SU-DHL-6 (cell line): Measurements from ENCODE around the gene POU2AF3.

Experiments
- EZH2phosphoT487 ChIP-seq: fragments of 200-600 bp; sonication (generic), shearing (Covaris generic); conservative IDR thresholded peaks from 2 replicates; pipeline ENCODE4 v1.6.1; 2018; ENCODE audit warnings: mild to moderate bottlenecking, antibody characterized with exemption, low read length, moderate library complexity, mixed read lengths
- TF ChIP-seq, protein P1 (sequence below): fragments of 200-600 bp; sonication (generic); IDR thresholded peaks from one replicate; pipeline ENCODE4 v1.5.1; 2017; ENCODE audit warnings: antibody characterized with exemption, mild to moderate bottlenecking, low read length, moderate library complexity; ENCODE audit not compliant: insufficient read depth, poor library complexity, severe bottlenecking

DNA sequence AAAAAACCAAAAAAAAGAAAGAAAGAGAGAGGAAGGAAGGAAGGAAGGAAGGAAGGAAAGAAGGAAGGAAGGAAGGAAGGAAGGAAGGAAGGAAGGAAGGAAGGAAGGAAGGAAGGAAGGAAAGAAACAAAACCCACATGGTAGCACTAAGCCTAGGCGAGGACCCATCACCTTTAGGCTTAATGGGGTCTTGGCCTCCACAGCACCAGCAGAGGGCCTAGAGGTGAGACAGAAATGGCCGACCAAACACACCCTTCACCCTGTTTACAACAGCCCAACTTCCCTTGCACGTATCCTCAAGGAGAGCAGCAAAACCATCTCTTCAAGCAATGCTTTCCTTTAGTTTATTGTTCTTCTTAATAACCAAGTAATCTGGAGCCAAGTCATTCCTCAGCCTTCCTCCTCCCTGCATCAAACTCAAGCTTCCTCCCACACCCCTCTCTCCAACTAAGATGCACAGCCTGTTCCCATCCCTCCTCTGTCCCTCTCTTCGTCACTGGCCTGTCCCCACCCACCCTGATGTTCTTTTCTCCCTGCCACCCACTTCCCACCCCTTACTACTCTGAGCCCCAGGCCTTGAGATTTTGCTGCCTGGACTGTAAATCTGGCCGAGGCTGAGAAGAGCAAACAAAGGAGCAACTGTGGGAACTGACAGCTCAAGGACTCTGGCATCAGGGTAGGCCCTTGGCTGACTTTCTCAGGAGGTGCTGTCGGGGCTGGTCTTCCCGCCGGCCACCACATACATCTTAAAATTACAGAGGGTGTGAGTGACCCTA lies 54.8 kb downstream of the POU2AF3 start:
- TF ChIP-seq, protein P1, sequence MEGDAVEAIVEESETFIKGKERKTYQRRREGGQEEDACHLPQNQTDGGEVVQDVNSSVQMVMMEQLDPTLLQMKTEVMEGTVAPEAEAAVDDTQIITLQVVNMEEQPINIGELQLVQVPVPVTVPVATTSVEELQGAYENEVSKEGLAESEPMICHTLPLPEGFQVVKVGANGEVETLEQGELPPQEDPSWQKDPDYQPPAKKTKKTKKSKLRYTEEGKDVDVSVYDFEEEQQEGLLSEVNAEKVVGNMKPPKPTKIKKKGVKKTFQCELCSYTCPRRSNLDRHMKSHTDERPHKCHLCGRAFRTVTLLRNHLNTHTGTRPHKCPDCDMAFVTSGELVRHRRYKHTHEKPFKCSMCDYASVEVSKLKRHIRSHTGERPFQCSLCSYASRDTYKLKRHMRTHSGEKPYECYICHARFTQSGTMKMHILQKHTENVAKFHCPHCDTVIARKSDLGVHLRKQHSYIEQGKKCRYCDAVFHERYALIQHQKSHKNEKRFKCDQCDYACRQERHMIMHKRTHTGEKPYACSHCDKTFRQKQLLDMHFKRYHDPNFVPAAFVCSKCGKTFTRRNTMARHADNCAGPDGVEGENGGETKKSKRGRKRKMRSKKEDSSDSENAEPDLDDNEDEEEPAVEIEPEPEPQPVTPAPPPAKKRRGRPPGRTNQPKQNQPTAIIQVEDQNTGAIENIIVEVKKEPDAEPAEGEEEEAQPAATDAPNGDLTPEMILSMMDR: no peak
- TF ChIP-seq EZH2phosphoT487: no peak
